Bone marrow (tissue), 2 donors: ENCODE data around the gene PARN.
"Not testable (repeated sequence)": the region's sequence is repeated elsewhere in the genome, so short reads cannot be mapped to it uniquely, and the experiment has no call there.

Experiments used
- DNase-seq, 2 donors: peaks; one replicate each; lab custom pipeline; 2025; lab: John Stamatoyannopoulos, UW

PARN gene

DNA sequence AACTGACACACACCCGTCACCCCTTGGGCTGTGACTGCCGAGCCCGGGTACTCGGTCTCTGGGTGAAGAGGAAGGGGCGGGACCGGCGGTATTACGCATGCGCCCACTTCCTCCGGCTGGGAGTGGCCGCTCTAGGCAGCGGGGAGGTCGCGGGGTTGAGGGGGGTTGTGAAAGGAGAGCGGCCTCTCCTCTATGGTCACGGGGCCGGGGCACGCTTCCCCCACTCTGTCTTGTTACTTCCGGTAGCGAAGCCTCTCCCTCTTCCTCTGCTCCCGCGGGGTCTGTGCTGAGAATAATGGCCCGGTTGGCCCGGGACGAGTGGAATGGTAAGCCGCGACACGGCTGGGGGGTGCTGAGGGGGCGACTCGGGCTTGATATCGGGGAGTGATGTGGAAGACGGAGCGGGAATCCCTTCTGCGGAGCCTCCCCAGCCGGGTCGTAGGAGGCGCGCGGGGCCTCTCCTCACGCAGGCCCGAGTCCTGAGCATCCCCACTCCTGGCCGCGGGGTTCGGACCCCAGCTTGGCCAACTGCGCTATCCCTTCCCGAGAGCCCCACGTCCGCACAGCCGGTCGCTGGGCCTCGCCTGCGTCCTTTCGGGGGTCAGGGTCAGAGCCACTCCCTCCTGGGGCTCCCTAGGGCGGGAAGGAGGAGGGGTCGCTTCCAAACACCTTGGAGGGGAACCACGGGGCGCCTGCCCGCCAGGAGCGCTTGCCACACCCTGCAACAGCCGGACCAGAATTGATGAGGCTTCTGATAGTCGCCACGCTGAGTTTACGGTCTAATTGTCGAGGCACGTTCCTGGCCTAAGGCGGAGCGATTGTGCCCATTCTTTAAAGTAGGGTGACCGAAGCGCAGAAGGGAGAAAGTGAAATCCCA, 2.9 kb upstream of the PARN start, which contains the start of gene BFAR:
Gene BFAR, plus strand, starts transcription at position 259 of the 877 bp plus-strand sequence. CDS start 11,396 bp downstream, outside the sequence.
- peak; percentile 93 to 97 for DNase-seq

DNA sequence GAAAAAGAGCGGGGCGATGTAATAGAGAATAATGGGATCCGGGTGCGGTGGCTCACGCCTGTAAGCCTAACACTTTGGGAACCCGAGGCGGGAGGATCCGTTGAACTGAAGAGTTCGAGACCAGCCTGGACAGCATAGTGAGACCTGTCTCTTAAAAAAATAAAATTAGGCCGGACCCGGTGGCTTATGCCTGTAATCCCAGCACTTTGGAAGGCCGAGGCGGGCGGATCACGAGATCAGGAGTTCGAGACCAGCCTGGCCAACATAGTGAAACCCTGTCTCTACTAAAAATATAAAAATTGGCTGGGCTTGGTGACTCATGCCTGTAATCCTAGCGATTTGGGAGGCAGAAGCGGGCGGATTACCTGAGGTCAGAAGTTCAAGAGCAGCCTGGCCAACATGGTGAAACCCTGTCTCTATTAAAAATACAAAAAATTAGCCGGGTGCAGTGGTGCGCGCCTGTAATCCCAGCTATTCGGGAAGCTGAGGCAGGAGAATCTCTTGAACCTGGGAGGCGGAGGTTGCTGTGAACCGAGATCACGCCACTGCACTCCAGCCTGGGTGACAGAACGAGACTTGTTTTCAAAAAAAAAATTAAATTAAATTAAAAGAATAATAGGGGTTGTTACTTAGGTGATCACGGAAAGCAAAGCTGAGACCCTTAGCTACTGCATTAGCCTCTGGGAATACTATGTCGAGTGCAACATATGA, 715 bp upstream of the PARN start:
- not testable (repeated sequence) for DNase-seq

DNA sequence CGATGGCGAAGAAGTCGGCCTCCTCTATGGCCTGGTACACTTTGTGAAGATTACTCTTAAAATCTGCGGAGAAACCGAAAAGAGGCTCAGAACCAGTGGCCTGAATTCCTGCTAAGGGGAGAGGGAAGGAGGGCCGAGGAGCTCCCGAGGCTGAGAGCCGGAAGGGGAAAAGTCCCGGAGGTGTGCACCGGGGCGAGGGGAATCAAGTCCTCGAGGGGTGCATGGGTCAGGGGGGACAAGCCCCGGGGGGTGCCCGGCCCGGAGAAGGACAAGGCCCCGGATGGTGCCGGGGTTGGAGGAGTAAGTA, 495 bp downstream of the PARN start:
- DNase-seq: no peak

DNA sequence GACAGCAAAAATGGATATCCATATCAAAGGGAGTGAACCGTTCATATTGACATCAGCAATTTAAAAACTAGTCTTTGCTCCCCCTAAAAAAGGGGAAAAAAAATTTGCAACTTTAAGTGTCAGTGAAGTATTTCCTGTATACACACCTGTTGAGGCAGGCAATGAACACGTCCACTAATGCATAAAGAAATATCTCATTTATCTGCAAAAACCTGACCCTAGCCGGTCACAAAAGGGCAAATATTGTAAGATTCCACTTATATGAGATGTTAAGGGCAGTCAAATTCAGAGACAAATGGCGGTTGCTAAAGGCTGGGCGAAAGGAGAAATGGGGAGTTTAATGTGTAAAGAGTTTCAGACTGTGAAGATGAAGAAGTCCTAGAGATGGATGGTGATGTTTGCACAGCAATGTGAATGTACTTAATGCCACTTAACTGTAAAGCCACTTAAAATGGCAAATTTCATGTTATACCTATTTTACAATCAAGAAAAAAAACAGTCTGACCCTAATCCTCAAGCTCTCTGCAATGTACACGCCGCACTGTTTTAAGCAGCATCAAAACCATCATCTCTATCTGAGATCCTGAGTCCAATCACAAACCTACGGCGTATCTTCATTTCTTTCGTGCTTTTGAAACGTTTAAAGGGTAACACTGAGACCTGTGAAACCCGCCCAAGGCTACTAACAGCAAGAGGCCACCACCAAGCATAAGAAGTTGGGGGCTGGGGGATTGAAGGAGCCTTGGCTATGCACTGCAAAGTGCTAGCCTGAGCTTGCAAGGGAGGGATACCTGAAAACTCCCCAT, 1.1 kb downstream of the PARN start:
- no peak for DNase-seq

DNA sequence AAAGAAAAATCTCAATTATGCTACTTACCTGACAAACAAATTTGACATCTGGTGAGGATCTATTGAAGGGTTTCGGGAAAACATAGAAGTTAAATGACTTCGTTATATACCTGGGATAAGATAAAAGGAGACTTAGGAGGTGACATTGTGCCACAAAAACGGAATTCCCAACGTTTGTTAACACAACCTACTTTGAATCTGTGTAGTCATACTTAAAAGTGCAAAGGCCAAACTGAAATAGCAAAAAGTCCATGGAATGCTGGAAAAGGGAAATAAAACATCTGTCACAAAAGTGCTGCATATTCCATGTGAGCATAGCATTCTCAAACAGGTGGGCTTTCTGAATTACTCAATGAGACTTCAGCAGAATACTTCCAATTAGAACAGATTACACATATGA, 3.0 kb downstream of the PARN start:
- DNase-seq: no peak

DNA sequence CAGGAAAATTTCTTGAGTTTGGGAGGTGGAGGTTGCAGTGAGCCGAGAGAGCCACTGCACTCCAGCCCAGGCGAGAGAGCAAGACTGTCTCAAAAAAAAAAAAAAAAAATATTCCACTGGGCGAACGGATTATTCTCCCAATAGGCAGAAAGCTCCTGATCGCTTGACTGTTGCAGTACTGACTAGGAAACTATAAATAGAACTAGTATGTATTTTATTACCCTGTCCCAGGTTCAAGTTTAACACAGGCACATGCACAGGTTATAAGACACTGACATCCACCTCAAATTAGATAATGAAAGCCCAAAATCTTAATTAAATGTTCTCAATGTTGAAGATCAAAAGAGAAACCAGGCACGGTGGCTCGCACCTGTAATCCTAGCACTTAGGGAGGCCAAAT, 11.5 kb downstream of the PARN start:
- DNase-seq: no peak

DNA sequence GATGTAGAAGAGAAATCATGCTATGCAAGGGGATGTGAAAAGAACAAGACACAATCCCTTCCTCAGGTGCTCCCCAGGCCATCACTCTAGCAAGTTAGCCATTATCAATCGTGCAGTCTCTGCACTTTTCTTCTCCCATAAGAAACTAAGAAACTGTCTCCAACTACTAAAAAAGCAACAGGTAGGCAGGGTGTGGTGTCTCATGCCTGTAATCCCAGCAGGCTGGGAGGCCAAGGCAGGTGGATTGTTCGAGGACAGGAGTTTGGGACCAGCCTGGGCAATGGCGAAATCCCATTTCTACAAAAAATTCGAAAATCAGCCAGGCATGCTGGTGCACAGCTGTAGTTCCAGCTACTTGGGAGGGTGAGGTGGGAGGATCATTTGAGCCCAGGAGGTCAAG, 13.8 kb downstream of the PARN start:
- DNase-seq: no peak

DNA sequence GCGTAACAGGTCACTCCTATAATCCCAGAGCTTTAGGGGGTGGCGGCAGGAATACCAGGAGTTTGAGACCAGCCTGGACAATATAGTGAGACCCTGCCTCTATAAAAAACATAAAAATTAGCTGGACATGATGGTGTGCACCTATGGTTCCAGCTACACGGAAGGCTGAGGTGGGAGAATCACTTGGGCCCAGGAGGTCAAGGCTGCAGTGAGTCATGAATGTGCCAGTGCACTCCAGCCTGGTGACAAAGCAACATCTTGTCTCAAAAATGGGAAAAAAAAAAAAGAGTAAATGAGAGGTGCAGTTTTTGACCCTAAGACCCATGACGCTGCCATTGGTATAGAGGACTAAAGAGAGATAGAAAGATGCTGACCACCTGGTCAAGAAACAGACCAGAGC, 16.1 kb downstream of the PARN start:
- DNase-seq: no peak

DNA sequence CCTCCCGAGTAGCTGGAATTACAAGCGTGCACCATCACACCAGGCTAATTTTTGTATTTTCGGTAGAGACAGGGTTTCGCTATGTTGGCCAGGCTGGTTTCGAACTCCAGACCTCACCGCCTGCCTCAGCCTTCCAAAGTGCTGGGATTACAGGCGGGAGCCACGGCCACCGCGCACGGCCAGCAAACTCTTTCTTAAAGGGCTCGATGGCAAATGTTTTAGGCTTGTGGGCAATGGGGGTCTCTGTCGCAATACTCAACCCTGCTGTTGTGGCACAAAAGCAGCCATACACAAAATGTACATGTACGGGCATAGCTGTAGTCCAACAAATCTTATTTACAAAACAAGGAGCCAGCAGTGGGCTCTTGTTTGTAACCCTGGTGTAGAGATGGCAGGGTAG, 18.4 kb downstream of the PARN start:
- DNase-seq: no peak

DNA sequence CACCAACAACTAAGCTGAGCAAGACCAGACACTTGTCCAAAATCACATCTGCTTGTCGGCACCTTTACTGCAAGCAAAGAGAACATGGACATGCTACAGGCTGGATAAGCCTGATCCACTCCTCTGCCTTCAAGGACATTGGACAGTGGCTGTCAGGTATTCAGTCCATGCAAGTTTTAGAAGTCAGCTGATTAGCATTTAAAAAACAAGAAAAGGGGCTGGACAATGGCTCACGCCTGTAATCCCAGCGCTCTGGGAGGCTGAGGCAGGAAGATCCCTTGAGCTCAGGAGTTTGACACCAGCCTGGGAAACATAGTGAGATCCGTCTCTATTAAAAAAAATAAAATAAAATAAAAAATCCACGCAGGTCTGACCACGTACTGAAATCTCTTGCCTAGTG, 20.3 kb downstream of the PARN start:
- DNase-seq: no peak

DNA sequence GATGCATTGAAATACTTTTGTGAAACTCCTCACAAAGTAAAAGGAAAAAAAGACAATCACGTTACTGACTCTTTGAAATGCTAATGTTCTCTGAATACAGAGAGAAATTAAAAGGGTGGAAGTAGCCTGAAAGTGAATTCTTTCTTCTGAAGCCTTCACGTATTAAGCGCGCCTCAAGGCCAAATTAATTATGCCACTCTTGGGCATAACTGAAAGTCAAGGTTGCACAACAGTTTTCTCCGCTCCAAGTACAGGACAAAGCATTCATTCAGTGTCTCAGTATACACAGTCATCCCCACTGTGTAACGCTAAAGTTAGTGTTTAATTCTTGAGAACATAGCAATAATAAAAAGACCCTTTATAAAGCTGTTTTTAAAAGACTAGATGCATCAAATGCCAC, 21.5 kb downstream of the PARN start:
- no peak for DNase-seq

DNA sequence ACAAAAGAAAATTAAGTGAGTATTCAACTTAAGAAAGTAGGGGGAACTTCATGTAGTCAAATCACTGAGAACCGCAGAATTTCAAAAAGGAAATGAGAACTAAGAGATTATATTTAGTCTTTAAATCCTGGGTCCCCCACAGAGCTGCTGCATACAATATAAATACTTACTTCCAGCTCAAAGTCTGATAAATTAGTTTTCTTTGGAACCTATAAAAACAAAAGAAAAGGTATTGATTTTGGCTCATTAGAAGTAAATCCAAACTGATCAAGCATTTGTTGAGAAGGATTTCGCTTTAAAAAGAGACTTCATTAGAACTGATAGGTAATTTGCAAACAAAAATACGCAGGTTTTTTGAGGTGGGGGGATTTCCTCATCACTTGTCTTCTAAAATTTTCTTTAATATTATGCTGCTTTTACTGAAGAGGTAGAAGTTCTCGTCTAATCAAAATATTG, 21.9 kb downstream of the PARN start:
- no peak for DNase-seq

DNA sequence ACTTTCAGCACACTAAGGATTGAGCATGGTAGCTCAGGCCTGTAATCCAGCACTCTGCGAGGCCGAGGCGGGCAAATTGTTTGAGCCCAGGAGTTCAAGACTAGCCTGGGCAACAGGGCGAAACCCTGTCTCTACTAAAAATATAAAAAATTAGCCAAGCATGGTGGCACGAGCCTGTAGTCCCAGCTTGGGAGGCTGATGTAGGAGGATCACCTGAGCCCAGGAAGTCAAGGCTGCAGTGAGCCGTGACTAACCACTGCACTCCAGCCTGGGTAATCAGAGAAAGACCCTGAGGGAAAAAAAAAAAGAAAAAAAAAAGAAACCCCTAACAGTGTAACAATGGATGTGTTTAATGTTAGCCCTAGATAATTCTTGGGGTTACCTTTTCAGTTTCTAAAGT, 24.0 kb downstream of the PARN start:
- no peak for DNase-seq

DNA sequence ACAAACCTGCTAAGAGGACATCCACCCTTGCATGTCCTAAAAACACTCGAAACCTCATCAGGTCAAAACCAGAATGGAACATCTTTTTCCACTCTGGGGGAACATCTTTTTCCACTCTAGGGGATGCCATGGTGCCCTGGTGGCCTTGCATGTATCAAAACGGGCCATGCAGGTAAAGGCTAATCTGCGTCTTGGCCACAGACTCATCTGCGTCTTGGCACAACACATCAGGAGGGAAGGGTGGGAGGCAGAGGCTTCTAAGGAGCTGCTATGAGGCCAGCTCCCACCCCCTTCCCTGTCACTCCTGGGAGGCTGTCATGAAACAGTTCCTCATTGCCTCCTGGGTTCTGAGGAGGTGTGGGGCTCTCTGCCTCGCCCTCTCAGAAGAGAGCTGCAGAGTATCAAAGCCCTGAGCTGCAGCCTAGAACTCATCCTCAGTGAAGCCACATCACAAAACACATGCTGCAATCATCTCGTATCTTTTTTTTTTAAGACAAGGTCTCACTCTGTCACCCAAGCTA, 27.6 kb downstream of the PARN start:
- no peak for DNase-seq

DNA sequence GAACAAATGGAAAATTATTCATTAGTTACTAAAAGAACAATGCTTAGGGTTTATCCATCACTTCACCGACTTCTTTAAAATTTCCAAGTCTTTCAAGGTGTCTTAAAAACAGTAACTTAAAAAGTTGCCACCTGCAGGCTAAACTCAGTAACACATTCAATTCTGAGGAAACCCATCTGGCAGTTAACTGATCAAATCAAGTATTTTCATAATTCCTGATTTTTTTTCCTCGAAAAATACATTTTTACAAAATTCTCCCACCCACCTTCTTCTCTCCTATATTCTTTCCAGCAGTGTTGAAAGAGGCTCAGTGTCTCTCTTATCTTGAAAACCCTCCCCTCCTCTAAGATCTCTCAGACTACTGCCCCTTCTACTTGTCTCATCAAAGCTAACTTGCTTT, 29.9 kb downstream of the PARN start:
- no peak for DNase-seq

DNA sequence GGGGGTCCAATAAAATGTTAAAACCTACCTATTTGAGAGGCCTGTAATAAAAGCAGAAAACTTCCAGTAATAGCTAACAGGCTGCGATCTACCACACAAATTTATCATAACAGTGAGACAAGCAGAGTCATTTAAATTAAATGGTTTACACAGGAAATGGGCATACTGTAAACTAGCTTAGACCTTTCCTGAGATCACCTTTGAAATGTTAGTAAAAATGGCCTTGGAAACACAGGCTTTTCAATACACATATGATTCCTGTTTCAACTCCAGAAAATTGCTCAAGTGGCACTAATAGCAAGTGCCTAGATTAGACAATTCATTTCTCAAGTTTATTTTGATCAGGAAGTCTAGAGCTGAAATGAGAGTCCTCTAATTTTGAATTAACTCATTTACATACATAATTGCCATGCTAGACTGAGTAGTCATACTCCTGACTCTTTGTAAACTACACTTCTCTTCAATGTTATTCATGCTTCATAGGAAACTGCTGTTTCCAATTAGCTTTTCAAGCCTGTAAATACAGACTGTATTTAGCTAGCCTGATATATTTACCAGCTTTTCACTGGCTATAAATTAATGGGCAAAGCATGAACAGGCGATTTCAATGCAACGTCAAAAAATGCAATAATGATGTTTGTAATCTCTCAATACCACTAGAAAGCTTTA, 43.3 kb downstream of the PARN start:
- DNase-seq: no peak

DNA sequence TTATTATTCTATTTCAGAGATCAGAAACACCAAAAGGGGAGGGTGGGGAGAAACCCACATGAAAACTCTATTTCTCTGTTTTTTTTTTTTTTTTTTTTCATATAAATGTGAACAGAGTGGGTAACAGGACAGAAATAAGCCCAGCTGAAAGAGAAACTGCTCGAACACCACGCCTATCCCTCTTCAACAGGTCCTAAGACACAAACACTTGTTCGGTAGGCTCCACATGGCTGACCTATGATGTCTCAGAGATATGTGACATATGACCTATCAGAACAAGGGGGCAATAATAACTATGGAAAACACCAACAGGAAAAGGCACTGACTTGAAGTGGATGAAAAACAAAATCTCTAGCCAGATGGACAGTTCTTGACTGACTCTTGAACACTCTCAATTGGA, 44.8 kb downstream of the PARN start:
- no peak for DNase-seq

DNA sequence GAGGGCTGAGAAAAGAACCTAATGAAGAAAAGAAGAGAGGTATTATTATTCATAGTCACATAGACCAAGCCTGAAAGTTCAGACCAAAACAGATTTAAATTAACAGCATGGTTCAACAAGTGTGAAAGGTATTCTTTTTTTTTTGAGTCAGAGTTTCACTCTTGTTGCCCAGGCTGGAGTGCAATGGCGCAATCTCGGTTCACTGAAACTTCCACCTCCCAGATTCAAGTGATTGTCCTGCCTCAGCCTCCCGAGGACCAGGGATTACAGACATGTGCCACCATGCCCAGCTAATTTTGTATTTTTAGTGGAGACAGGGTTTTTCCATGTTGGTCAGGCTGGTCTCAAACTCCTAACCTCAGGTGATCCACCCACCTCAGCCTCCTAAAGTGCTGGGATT, 49.1 kb downstream of the PARN start:
- DNase-seq: not testable (repeated sequence)

DNA sequence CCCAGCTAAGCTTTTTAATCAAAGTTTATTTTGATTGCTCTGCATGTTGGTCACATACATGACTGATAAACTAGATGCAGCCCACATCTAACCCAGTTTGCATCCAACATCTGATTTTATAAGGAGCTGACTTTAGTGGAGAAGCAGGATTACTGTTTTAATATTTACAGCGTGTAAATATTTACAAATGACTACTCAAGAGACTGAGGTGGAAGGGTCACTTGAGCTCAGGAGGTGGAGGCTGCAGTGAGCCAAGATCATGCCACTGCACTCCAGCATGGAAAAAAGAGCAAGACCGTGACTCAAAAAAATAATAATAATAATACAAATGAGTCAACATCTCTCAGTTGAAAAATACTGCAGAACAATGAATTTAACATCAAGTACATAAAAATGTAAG, 50.8 kb downstream of the PARN start:
- no peak for DNase-seq

DNA sequence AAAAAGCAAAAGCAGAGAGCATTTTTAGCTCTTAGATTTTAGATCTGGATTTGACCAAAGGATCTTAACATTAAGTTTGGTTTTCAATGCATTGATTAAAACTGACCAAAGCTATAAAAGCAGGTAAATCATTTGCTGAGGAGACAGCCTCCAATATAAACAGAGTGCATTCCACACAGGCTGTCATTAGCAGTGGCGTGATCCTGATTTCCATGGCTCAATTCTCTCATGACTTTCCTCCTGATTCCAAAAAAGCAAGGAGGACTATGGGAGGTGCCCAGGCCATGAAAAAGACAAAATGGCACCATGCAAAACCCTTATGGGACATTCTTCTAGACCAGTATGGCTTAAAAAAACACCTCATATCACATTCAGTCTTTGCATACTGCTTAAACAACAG, 53.5 kb downstream of the PARN start:
- no peak for DNase-seq

DNA sequence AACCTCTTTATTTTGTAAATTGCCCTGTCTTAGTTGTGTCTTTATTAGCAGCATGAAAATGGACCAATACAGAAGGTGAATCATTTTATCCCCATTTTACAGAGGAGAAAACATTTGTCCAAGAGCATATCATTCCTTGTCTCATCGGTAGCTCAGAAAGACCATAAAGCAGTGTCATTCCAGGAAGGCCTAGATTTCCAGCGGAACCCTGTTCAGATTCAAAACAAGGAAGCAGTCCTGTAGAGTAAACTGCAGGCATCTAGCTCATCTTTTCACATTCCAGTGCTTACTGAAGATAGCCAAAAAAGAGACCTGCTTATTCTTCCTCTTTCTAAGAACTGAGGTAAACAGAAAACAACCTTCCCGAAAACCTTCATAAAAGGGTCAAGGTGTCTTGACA, 54.0 kb downstream of the PARN start:
- DNase-seq: no peak
